Hypothalamus (tissue), 51 donors: ENCODE measurements around the gene GJC2.
"Not testable (repeated sequence)": the region's sequence is repeated elsewhere in the genome, so short reads cannot be mapped to it uniquely, and the experiment has no call there.

ENCODE experiments used
- DNase-seq, 51 donors: peaks; one replicate each; lab custom pipeline; 2025; lab: John Stamatoyannopoulos, UW

The GJC2 gene

DNA sequence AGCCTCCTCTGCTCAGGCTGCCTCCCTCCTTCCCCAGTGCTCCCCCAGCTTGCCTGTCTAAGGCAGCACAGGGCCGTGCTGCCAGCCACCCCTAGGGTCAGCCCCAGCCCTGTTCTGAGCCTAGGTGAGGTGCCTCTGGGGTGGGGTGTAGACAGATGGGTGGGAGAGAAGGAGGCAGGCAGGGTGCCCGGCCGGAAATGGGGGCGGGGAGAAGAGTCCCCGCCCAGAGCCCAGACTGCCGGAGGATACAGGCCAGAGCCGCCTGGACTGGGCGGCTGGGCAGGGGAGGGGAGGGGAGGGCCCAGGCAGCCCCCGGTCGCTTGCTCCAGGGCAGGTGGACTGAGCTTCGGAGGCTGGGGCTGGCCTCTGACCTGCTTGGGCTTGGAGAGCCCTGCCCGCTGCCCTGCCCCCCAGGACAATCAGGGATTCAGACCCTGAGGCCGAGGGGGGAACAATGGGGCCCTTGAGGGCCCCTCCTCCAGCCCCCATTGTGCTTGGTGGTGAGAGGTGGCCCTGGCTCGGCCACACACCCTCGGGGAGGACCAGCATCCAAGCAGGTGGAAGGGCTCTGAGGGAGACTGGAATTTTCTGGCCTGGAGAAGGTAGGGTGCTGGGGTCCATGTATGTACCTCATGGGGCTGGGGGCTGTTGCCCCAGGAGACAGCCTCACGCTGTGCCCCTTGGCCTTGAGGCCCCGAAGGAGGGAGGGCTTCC is at the start of gene GJC2:
Gene GJC2 (plus strand): TSS at position 525 of the 714 bp plus-strand sequence. CDS start 7,829 bp downstream, outside the sequence.
- DNase-seq, result peak in 33 of 51 donors; percentile 16 to 80 (median 52)

DNA sequence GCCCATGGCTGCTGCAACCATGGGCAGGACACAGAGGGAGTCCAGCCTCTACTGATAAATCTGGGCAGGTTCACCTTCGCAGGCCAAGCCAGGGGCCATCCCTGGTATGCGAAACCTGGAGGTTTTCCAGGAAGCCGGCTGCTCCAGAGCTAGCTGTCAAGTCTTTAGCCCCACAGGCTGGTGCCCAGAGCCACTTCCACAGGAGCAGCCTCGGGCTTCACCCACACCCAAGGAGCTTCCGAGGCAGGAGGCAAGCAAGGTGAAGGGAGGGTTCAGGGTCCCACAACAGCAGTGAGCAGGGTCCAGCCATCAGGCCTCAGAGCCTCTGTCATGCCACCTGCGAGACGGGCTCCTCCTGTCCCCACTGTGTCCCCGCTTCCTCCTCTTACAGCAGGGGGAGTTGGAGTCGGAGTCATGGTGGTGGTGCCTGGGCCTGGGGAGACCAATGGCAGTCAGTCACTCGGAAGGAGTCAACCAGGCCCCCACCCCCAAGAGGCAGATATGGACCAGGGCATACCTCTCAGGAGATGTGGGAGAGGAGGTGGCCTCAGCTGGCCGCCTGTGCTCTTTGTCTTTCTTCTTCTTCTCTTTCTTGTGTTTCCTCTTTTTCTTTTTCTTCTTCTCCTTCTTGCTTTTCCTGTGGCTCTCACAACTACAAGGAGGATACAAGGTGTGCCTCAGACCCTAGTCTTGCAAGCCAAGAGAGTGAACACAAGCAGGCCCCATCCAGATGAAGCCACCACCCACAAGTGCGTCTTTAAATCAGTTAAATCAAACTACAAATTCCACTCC is 48.7 kb upstream of the GJC2 start:
- no peak for DNase-seq

DNA sequence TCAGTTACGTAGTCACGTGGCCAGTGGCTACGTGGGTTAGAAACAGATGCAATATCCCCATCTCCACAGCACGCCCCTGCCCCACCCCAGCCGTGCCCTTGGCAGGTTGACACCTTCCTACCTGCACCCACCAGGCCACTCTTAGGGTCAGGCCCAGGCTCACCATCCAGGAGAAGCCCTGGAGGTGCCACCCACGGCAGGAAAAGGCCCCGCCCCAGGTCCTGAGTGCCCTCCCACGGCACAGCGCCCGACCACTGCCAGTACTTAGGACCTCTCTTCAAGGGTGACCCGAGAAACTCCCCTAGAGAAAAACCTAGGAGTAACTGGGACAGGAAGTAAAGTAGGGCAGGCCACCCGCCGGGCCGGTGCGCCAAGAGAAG is 48.1 kb upstream of the GJC2 start:
- DNase-seq, result no peak

DNA sequence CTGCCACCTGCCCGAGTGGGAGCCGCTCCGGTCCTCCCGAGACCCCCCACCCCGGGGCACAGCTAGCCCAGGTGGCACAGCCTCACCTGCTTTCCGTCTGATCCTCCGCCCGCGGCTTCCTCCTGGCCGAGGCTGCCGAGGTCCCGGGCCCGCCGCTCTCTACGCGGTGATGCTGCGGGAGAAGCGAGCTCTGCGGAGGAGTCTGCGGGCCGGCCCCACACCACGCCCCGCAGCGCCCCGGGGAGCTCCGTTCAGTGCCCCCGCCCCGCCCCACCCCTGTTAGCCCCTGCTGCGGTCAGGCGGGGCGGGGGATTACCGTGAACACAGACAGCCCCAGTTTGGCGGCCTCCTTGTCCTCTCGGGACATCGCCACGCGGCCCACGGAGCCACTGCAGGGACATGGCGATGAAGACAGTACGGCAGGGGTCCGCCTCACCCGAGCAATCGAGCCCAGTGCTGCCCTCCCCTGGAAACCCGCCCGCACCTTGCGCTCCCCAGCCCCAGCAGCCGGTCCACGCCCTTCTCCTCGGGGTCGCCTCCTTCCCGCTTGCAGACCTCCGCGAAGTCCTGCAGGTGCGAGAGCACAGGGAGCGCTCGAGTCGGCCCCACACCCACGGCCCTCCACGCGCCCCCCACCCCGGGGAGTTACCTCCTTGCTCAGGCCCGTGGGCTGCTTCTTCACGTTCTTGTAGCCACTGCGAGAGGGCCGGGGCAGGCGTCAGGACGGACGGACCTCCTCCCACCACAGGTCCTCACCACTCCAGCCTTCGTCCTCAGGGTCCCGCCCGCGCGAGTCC is 47.5 kb upstream of the GJC2 start:
- no peak for DNase-seq

DNA sequence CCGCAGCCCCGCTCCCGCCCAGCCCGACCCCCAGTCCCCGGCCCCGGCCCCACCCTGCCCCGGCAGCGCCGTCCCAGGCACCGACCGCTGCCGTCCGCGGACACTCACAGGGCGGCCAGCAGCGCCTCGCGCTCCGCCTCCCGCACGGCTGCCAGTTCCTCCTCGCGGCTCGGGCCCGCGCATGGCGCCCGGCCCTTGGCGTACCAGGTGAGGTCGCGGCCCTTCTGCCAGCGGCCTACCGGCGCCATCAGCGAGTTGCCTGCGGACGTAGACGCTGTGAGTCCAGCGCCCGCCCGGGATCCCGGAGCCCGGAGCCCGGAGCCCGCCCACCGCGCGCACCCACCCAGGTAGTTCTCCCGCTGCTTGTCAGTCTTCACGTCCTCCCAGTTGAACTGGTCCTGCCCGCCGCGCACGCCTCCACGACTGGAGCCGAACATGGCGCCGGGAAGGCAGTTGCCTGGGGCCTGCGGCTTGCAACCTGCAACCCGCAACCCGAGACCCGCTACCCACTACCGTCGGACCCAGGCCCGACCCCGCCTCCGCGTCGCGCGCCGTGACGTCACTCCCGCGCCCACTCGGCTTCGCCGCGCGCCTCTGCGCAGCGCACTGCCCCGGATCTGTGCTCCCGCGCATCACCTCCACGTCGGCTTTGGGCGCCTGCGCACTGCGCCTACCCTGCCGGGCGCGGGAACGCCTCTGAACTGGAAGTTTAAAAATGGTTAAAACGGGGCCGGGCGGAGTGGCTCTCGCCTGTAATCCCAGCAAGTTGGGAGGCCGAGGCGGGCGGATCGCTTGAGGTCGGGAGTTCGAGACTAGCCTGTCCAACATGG is 46.7 kb upstream of the GJC2 start, which contains the start of gene C1orf35:
Gene C1orf35 (minus strand): TSS at position 535 of the 830 bp plus-strand sequence. CDS start 98 bp downstream, at position 437.
- peak; percentile 44 to 95 (median 83) for DNase-seq

DNA sequence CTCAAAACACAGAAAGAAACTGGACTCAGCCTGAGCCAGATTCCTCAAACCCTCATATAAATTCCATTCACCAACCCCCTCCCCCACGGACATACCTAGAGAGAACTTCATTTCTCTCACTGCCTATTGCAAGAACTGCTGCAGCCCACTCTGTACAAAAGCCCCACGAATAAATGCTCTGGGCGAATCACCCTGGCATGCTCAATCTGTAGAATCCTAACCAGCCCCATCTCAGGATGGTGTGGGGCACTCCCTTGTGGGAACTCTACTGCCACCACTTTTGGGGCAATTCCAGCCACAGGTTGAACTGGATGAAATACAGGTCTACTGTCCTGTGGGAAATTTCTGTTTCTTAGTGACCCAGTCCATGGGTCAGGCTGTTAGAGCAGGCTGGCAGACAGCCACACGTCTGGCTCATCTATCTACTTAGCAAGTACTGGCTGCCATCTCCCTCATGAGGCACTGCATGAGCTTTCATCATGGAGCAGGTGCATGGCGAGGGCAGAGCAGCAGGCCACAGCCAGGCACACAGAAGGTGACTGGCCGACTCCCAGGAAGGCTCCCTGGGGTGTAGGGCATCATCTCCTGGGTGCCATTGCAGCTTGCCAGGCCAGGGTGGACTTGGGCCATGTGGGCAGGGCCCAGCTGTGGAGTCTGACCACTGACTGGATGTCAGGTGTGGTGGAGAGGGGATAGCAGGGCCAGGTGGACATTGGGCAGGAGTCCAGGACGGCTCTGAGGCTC is 45.0 kb upstream of the GJC2 start:
- no peak for DNase-seq

DNA sequence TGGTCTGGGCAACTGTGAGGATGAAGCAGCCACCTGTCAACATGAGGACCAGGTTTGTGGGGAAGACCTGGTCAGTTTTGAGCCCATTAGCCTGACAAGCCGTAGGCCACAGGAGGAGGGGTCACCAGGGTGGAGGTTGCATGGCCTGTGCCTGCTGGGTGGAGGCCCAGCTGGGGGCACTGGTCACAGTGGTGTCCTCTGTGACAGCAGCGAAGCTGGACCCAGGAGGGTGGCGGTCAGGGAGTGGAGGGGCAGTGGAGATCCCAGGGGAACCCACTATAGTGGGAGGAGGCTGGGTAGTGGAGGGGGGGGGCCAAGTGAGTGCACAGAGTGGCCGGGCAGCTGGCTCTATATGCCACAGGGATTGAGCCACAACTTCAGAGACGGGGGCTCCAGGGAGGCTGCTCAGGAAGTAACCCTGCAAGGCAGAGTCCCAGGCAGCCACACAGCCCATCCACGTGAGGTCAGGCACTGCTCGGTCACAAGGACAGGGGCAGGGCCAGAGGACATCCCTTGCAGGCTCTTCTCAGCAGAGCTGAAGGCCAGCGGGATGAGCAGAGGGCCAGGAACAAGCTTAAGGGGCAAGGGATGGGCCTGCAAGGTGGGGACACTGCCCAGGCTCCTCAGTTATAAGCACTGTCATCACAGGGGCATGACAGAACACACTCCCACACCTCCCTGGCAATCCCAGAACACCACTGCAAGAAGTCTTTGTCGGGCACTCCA is 44.3 kb upstream of the GJC2 start:
- DNase-seq, result no peak

DNA sequence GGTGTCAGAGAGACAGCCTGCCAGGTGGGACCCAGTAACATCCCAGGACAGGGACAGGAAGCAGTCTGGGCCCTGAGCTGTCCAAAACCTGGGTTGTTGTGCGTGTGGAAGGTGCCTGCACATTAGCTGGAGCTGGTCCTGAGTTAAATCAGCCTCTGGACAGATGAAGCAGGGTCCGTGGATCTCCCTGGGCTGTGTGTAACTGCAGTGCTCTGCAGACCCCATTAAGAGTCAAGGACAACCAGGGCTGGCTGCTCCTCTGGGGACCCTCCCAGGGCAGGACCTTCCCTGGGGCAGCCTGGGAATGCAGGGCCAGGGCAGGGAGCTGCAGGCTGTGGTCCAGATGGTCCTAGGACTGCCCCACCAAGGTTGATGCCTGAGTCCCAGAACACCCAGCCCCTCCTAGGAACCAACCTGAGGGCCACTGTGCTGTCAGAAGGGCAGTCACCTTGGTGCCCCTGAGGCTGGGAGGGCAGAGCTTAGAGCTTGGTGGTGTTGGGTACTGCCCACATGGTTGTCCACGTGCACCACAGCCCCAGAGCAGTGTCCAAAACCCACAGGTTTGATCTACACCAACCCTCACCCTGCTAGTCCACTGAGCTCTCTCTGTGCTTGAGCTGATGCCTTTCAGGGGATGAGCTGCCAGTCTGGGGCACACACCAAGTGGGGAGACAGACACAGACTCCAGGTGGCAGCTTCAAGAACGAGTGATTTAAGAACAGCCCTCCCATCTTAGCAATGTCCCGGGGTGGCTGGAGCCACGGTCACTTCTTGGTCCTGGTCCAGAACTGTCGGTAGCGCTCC is 43.5 kb upstream of the GJC2 start:
- no peak for DNase-seq

DNA sequence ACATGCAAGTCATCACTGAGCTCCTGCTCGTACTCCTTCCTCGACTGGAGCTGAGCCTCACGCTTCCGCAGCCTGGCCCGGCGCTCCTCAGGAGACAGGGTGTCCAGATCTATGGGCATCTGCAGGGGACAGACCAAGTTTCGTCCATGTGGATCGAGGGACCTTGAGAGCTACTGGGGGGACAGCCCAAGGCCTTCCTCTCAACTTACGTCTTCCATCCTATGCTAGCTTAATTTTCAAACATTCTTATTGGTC is 43.0 kb upstream of the GJC2 start:
- no peak for DNase-seq

DNA sequence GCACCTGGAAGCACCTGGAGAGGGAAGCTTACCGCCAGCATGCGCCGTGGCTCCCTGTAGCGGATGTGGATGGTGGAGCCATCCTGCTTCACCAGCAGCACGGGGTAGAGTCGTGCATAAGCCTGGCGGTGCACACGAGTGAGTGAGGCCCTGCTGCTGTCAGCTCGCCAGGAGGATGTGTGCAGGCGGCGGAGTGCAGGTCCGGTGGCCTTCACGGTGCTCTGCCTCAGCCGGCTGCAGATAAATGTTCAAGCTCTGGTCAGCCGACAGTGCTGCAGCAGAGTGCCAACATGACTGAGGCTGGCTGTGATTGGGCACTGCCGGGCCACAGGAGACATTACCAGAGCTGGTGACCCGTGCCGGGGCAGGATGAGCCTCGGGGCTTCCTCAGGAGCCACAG is 42.1 kb upstream of the GJC2 start:
- no peak for DNase-seq

DNA sequence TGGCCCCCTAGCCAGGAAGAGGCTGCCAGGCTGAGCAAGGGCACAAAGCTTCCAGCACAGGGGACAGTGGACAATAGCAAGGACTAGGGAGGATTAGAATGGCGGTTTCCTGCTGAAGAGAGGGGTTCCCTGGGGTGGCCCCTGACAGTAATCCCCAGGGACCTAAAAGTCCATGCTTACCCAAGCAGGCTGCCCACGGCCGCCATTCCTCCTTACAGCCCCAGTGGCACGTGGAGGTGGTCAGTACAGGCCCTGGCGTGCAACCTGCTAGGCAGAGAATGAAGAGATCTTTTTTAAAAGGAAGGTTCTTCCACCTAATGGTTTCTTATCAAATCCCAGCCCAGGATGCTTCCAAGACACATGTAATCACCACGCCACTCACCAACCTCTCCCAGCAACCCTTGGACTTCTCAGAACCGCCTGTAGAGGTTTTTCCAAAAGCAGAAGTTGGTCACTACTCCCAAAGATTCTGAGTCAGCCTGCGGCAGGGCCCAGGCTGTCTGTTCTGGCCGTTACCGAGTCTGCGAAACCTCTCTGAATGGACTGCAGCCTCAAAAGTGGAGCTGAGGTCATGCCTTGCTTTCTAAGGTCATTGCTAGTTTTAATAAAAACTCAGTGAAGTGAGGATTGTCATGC is 41.6 kb upstream of the GJC2 start:
- no peak for DNase-seq

DNA sequence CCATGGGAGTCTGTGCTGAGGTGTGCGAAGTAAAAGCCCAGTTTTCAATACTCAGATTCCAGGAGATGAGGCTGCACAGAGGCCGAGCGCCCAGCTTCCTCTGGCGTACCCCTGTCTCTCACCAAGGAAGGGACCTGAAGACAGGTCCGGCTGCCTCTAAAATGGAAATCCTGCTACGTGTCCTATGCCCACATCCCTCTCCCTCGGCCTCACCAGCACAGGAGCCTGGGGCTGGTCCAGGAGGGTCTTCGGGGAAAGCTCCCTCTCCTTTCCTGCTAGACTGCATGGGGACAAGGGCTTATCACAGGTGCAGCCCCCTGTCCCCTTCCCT is 41.0 kb upstream of the GJC2 start:
- no peak for DNase-seq

DNA sequence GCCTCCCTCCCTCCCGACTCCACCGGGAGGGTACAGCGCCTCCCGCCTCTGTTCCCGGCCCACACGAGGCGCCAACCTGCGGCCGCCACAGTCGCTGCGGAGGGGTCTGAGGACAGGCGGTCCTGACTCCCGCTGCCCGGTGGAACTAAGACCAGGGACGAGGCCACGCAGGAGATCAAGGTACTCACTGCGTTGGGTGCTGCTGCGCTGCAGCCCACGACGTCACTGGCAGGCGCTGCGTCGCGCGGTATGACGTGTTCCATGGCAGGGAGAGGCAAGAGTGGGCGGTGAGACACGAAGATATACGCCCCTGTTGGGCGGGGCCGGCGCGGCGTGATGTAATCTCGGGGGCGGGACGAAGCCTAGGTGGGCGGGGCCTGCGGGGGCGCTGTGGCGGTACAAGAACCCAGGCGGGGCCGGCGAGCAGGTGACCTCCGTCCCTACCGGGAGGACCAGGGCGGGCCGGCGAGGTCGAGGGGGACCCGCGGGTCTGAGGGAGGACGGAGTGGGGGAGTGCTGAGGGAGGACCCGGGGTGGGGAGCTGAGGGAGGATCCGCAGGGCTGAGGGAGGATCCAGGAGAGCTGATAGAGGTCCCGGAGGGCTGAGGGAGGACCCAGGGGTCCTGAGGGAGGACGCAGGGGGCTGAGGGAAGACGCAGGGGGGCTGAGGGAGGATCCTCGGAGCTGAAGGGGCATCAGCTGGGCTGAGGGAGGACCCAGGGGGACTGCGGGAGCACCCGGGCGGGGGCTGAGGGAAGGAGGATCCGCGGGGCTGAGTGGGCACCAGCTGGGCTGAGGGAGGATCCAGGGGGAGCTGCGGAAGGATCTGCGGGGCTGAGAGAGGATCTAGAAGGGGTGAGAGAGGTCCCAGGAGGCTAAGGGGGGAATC is 40.4 kb upstream of the GJC2 start, which contains the start of gene MRPL55:
Gene MRPL55 (minus strand): TSS at position 227 of the 889 bp plus-strand sequence. CDS start 1,039 bp downstream, outside the sequence.
- peak; percentile 72 to 100 (median 98) for DNase-seq

DNA sequence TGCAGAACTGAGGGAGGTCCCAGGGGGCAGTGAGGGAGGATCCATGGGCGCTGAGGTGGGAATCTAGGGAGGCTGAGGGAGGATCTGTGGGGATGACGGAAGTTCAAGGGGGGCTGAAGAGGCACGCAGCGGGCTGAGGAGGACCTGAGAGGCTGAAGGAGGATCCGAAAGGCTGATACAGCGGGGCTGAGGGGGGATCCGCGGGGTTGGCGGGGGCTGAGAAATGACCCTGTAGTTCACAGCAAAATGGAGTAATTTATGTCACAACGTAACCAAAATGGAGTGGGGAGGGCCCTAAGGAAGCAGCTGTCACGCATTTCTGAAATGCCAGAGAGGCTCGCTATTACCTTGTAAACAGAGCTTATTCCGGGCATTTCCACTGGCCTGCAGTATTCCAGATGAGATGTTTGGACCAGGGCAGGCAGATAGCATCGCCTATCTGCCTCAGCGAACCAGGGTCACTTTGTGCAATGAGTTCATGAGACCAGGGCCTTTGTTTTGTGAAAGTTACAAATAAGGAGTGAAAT is 39.7 kb upstream of the GJC2 start:
- no peak for DNase-seq

DNA sequence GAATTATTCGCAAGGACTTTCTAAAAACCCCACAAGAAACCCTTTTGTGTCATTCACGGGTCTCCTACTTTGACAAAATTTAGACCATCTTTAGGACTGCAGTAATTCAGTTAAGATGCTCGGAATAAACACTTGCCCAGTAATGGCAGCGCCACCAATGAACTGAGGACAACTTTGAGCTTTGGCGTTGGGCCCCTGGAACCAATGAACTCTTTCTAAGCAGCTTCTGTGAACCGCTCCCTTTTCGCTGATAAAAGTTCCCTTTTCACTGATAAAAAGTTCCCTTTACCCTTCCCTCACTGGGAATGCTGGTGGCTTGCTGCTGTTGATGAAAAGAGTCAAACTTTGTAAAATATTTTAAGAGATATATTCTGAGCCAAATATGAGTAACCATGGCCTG is 39.2 kb upstream of the GJC2 start:
- no peak for DNase-seq

DNA sequence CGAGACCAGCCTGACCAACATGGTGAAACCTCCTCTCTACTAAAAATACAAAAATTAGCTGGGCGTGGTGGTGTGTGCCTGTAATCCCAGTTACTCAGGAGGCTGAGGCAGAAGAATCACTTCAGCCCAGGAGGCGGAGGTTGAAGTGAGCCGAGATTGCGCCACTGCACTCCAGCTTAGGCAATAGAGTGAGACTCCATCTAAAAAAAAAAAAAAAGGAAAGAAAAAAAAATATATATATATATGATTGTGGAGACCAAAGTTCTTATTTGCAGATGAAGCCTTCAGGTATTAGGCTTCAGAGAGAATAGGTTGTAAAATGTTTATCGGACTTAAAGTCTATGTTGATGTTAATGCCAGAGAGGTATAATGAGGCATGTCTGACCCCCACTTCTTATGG is 38.4 kb upstream of the GJC2 start:
- not testable (repeated sequence) for DNase-seq

DNA sequence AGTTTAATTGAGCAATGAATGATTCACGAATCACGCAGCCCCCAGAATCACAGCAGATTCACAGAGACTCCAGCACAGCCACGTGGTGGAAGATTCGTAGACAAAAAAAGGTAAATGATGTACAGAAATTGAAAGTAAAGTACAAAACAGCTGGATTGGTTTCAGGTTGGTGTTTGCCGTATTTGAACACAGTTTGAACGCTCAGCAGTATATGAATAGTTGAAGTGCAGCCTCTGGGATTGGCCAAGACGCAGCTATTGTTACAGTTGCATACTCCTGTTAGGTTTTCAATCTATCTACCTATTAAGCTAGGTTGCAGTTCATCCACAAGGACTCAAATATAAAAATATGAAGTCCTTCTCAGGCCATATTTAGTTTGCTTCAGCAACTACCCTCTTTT is 37.6 kb upstream of the GJC2 start:
- DNase-seq, result no peak
